ENCODE results near the gene NFKB1.

The NFKB1 gene

GRCh38 chr4:102604222-102604940 lies 103.2 kb downstream of the NFKB1 start:
- TF ChIP-seq CTCF (conservative IDR thresholded peaks at IDR 0.05; ENCODE audit: low read length), result no peak
- DNase-seq (ENCODE audit: low read depth), result no peak
- H3K4me3 ChIP-seq (ENCODE audit: low read length), result no peak overlapping the region

GRCh38 chr4:102606261-102606660 lies 105.1 kb downstream of the NFKB1 start:
- no peak for TF ChIP-seq CTCF (conservative IDR thresholded peaks at IDR 0.05; ENCODE audit: low read length)
- H3K4me3 ChIP-seq (ENCODE audit: low read length), result no peak overlapping the region
- DNase-seq (ENCODE audit: low read depth), result no peak

- TF ChIP-seq CTCF (conservative IDR thresholded peaks at IDR 0.05; ENCODE audit: low read length), result no peak
- DNase-seq (ENCODE audit: low read depth), result no peak
- H3K4me3 ChIP-seq (ENCODE audit: low read length), result no peak overlapping the region
These were observed 105.8 kb downstream of the NFKB1 start for GRCh38 chr4:102606846-102607450.

GRCh38 chr4:102608190-102608589 lies 107.0 kb downstream of the NFKB1 start:
- no peak overlapping the region for H3K4me3 ChIP-seq (ENCODE audit: low read length)
- TF ChIP-seq CTCF (conservative IDR thresholded peaks at IDR 0.05; ENCODE audit: low read length), result no peak
- no peak for DNase-seq (ENCODE audit: low read depth)

- TF ChIP-seq CTCF (conservative IDR thresholded peaks at IDR 0.05; ENCODE audit: low read length), result peak; percentile 40
- DNase-seq (ENCODE audit: low read depth), result no peak
- H3K4me3 ChIP-seq (ENCODE audit: low read length), result no peak overlapping the region
These were observed 108.8 kb downstream of the NFKB1 start for GRCh38 chr4:102610007-102610406.

GRCh38 chr4:102610476-102610875 lies 109.3 kb downstream of the NFKB1 start:
- no peak for TF ChIP-seq CTCF (conservative IDR thresholded peaks at IDR 0.05; ENCODE audit: low read length)
- no peak for DNase-seq (ENCODE audit: low read depth)
- H3K4me3 ChIP-seq (ENCODE audit: low read length), result no peak overlapping the region

- H3K4me3 ChIP-seq (ENCODE audit: low read length), result no peak overlapping the region
- DNase-seq (ENCODE audit: low read depth), result no peak
- TF ChIP-seq CTCF (conservative IDR thresholded peaks at IDR 0.05; ENCODE audit: low read length), result no peak
These were observed 111.1 kb downstream of the NFKB1 start for GRCh38 chr4:102612210-102612609.

Measured in AG10803 (cell line).